ENCODE measurements around the gene CERT1. TPM values are rescaled to one million over a fixed set of nuclear protein-coding genes. Genes with fewer than 3 reads are reported as not detected.

CERT1 gene
- total RNA-seq, 1 donor from 2014 or later: 60.7 TPM

DNA sequence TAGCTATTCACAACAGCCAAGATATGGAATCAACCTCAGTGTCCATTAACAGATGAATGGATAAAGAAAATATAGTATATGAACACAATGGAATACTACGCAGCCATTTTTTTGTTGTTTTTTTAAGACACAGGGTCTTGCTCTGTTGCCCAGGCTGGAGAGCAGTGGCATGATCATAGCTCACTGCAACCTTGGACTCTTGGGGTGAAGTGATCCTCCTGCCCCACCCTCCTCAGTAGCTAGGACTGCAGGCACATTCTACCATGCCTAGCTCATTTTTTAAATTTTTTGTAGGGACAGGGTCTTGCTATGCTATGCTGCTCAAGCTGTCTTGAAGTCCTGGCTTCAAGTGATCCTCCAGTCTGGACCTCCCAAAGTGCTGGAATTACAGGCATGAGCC is 38.5 kb downstream of the CERT1 start:
- Histone ChIP-seq H3K4me1 (no peaks in the 10 kb centered on the region), H3K4me3 (no peak overlapping the region), H3K9me3 (peaks cover 22% of the 10 kb centered on the region), H3K27ac (no peak overlapping the region), H3K27me3 (no peaks in the 10 kb centered on the region), H3K36me3 (no peaks in the 10 kb centered on the region)
- intact Hi-C loops (cut with DNase I): no loop called here
- ATAC-seq: no peak
- no peak for DNase-seq
- TF ChIP-seq, protein P1, sequence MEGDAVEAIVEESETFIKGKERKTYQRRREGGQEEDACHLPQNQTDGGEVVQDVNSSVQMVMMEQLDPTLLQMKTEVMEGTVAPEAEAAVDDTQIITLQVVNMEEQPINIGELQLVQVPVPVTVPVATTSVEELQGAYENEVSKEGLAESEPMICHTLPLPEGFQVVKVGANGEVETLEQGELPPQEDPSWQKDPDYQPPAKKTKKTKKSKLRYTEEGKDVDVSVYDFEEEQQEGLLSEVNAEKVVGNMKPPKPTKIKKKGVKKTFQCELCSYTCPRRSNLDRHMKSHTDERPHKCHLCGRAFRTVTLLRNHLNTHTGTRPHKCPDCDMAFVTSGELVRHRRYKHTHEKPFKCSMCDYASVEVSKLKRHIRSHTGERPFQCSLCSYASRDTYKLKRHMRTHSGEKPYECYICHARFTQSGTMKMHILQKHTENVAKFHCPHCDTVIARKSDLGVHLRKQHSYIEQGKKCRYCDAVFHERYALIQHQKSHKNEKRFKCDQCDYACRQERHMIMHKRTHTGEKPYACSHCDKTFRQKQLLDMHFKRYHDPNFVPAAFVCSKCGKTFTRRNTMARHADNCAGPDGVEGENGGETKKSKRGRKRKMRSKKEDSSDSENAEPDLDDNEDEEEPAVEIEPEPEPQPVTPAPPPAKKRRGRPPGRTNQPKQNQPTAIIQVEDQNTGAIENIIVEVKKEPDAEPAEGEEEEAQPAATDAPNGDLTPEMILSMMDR (IDR thresholded peaks at IDR 0.05): no peak

DNA sequence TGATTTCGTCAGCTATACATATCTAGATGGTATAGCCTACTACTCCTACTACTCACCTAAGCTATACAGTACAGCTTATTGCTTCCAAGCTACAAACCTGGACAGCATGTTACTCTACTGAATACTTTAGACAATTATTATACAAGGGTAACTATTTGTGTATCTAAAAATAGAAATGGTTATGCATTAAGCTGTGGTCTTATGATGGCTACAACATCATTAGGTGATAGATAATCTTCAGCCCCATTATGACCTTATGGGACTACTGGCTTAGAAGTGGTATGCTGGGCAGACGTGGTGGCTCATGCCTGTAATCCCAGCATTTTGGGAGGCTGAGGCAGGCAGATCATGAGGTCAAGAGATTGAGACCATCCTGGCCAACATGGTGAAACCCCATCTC is 40.2 kb downstream of the CERT1 start:
- Histone ChIP-seq H3K9me3 (peaks cover 22% of the 10 kb centered on the region), H3K36me3 (no peaks in the 10 kb centered on the region), H3K4me1 (peaks cover under 1% of the 10 kb centered on the region), H3K27ac (no peak overlapping the region), H3K4me3 (no peak overlapping the region), H3K27me3 (no peaks in the 10 kb centered on the region)
- ATAC-seq (no peak), DNase-seq (no peak)
- TF ChIP-seq, protein P1 (IDR thresholded peaks at IDR 0.05): no peak
- intact Hi-C loops (cut with DNase I): no loop called here

DNA sequence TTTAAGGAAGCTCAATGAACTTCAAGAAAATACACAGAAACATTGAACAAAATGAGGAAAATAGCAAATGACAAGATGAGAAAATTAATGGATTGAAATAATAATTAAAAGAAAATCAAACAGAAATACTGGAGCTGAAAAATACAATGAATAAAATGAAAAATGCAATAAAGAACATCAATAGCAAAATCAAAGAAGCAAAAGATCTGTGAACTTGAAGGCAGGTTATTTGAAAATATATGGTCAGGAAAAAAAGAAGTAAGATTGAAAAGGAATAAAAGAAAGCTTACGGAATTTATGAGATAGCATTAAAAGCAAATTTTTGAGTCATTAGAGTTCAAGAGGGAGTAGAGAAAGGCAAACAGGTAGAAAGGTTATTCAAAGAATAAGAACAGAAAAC is 42.4 kb downstream of the CERT1 start:
- intact Hi-C loops (cut with DNase I): no loop called here
- no peak for DNase-seq
- no peak for ATAC-seq
- H3K27me3 ChIP-seq: no peaks in the 10 kb centered on the region
- no peak overlapping the region for H3K27ac ChIP-seq
- TF ChIP-seq, protein P1 (IDR thresholded peaks at IDR 0.05): no peak
- peaks cover 22% of the 10 kb centered on the region for H3K9me3 ChIP-seq
- no peak overlapping the region for H3K4me3 ChIP-seq
- H3K4me1 ChIP-seq: peaks cover 13% of the 10 kb centered on the region
- H3K36me3 ChIP-seq: no peaks in the 10 kb centered on the region

DNA sequence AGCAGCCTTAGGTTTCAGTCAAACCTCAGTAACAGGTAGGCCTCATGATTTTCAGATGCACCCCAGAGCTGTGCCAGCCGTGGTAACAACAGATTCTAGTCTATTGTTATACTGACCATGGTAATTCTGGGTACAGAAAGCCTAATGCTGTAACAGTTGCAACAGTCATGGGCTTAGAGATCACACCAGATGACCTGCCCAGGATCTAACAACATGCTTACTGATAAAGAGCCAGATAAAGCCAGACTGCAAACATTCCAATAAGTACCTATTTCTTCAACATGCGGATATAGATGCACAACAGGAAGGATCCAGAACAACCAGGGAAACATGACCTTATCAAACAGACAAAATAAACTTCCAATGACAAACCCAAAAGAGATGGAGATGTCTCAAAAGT is 42.8 kb downstream of the CERT1 start:
- Histone ChIP-seq H3K4me1 (peaks cover 13% of the 10 kb centered on the region), H3K27ac (no peak overlapping the region), H3K36me3 (no peaks in the 10 kb centered on the region), H3K4me3 (no peak overlapping the region), H3K9me3 (peaks cover 22% of the 10 kb centered on the region), H3K27me3 (no peaks in the 10 kb centered on the region)
- intact Hi-C loops (cut with DNase I): no loop called here
- ATAC-seq (no peak), DNase-seq (no peak)
- TF ChIP-seq, protein P1 (IDR thresholded peaks at IDR 0.05): no peak

DNA sequence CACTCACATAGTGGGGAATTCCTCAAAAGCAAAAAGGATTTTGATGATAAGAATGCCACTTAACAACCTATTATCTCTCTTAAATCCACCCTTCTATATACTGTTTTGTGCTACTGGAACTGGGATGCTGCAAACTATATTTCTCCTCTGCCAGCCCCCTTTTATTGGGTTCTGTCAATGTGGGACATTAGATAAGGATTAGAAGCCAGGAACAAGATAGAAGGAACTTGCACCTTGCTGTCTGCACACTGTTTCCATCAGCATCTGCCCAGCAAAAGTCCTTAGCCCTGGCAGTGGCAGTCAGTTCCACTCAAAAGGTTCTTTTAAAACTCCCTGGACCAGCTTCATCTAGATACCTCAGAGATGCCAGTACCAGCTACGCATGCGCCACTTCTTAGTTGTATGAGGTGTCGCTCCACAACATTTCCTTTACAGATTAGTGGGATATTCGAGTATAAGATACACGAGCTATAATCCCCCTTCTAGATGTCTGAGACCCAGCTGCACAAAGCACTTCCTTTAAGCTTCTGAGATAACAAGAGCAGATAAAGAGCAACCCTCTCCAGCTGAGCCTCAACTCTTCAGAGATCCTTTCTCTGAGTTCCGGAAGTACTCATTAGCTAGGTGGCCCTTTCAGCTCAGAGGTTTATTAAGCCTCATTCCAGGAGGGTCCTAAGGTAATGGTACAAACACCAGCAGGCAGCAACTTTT is 45.3 kb downstream of the CERT1 start:
- no peaks in the 10 kb centered on the region for H3K27me3 ChIP-seq
- no peak overlapping the region for H3K4me3 ChIP-seq
- no peak for ATAC-seq
- peaks cover 14% of the 10 kb centered on the region for H3K4me1 ChIP-seq
- no peak for DNase-seq
- no peaks in the 10 kb centered on the region for H3K36me3 ChIP-seq
- no peak overlapping the region for H3K27ac ChIP-seq
- TF ChIP-seq, protein P1 (IDR thresholded peaks at IDR 0.05): no peak
- intact Hi-C loops (cut with DNase I): no loop called here
- H3K9me3 ChIP-seq: peaks cover 22% of the 10 kb centered on the region

DNA sequence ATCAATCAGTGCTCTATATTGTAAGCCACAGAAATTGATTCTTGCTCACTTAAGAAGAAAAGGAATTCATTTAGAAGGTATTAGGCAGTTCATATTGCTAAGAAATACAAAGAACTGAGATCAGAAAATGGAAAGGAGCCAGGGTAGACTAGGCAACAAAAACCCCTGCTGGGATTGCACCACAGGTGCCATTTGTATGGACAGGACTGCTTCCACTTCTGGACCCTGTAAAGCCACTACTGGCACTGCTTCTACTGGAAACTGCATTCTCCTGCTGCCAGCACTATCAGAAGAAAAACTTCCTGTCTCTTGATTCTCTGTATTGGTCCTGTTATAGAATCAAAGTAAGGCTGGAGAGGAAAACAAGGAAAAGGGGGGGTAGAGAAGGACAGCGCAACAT is 45.9 kb downstream of the CERT1 start:
- intact Hi-C loops (cut with DNase I): no loop called here
- no peaks in the 10 kb centered on the region for H3K36me3 ChIP-seq
- peak; percentile 49 for ATAC-seq
- peaks cover 22% of the 10 kb centered on the region for H3K9me3 ChIP-seq
- H3K27me3 ChIP-seq: no peaks in the 10 kb centered on the region
- H3K4me1 ChIP-seq: peaks cover 17% of the 10 kb centered on the region
- no peak for DNase-seq
- TF ChIP-seq, protein P1 (IDR thresholded peaks at IDR 0.05): no peak
- no peak overlapping the region for H3K27ac ChIP-seq
- no peak overlapping the region for H3K4me3 ChIP-seq

Data from upper lobe of right lung (tissue), 1 donor.